Tongue (tissue), 2 donors: ENCODE data around the gene CDH5. TPM values are rescaled to one million over a fixed set of nuclear protein-coding genes. Genes with fewer than 3 reads are reported as not detected.
"Not testable (repeated sequence)": the region's sequence is repeated elsewhere in the genome, so short reads cannot be mapped to it uniquely, and the experiment has no call there.

ENCODE experiments used
- DNase-seq: peaks from one replicate; pipeline ENCODE4 v3.0.0-alpha.2; 2015
- total RNA-seq: library from RNA; depleted of rRNA; stranded (reverse); fragments of >200 nt; gene quantifications from one replicate; pipeline ENCODE4 v1.2.3, GENCODE V29; 2014

Gene CDH5
- total RNA-seq, 1 donor from 2014 or later, result 67.7 TPM

- no peak for DNase-seq
These were observed 72.7 kb downstream of the CDH5 start for GRCh38 chr16:66439051-66439730.

GRCh38 chr16:66440271-66440802 lies 73.8 kb downstream of the CDH5 start:
- DNase-seq, result no peak

- no peak for DNase-seq
These were observed 74.5 kb downstream of the CDH5 start for GRCh38 chr16:66440970-66441369.

GRCh38 chr16:66441586-66442375 lies 75.3 kb downstream of the CDH5 start:
- no peak for DNase-seq

- no peak for DNase-seq
These were observed 76.2 kb downstream of the CDH5 start for GRCh38 chr16:66442502-66443268.

- no peak for DNase-seq
These were observed 76.8 kb downstream of the CDH5 start for GRCh38 chr16:66443269-66443652.

- no peak for DNase-seq
These were observed 77.6 kb downstream of the CDH5 start for GRCh38 chr16:66444049-66444481.

GRCh38 chr16:66446737-66447136 lies 80.2 kb downstream of the CDH5 start:
- DNase-seq, result no peak

GRCh38 chr16:66447491-66447890 lies 81.0 kb downstream of the CDH5 start:
- DNase-seq, result no peak

GRCh38 chr16:66451548-66451947 lies 85.1 kb downstream of the CDH5 start:
- no peak for DNase-seq

GRCh38 chr16:66453230-66453629 lies 86.7 kb downstream of the CDH5 start:
- not testable (repeated sequence) for DNase-seq

Other genes with a start within 250 kb of the CDH5 start
- not detected for gene BEAN1, start 60.6 kb downstream of the CDH5 start, total RNA-seq
- gene TK2, start 183.4 kb downstream of the CDH5 start, total RNA-seq, result 24.0 TPM
- 48.1 TPM for gene CKLF, start 185.9 kb downstream of the CDH5 start, total RNA-seq
- 6.4 TPM for gene CMTM1, start 199.7 kb downstream of the CDH5 start, total RNA-seq
- not detected for gene CMTM2, start 212.8 kb downstream of the CDH5 start, total RNA-seq
- 35.5 TPM for gene CMTM3, start 238.0 kb downstream of the CDH5 start, total RNA-seq